Measurements from ENCODE around the gene TXLNA. TPM values are rescaled to one million over a fixed set of nuclear protein-coding genes. Genes with fewer than 3 reads are reported as not detected.

TXLNA gene
- total RNA-seq, 1 donor from 2014 or later = 54.1 TPM

DNA sequence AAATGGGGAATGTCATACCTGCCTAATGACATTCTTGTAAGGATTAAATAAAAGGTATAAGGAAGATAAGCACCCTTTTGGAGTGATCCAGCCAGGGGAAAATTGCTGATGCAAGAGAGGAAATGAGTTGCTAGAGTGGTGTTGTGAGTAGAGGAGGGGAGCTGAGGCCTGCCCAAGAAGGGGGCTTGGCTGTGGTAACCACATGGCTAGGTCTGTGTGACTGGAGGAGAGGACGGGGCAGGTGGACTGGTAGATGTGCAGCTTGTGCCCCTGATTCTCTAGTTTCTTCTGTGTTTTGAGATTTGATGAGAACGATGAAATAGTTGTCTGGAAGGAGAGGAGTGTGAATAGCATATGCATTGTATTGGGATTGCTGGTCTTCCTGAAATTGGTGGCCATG is 6.6 kb downstream of the TXLNA start:
- no peak for ATAC-seq (ENCODE audit: low read depth)

GRCh38 chr1:32186491-32186890 is 7.0 kb downstream of the TXLNA start:
- TF ChIP-seq, protein P1, sequence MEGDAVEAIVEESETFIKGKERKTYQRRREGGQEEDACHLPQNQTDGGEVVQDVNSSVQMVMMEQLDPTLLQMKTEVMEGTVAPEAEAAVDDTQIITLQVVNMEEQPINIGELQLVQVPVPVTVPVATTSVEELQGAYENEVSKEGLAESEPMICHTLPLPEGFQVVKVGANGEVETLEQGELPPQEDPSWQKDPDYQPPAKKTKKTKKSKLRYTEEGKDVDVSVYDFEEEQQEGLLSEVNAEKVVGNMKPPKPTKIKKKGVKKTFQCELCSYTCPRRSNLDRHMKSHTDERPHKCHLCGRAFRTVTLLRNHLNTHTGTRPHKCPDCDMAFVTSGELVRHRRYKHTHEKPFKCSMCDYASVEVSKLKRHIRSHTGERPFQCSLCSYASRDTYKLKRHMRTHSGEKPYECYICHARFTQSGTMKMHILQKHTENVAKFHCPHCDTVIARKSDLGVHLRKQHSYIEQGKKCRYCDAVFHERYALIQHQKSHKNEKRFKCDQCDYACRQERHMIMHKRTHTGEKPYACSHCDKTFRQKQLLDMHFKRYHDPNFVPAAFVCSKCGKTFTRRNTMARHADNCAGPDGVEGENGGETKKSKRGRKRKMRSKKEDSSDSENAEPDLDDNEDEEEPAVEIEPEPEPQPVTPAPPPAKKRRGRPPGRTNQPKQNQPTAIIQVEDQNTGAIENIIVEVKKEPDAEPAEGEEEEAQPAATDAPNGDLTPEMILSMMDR (IDR thresholded peaks at IDR 0.05) = no peak

More for the DNA sequence above, 6.6 kb downstream of the TXLNA start:
- ChIA-PET CTCF (no interaction called here), POLR2A (no interaction called here)
- H3K4me3 Mint-ChIP-seq = no peak overlapping the region
- peaks cover 75% of the 10 kb centered on the region for H3K36me3 Mint-ChIP-seq (ENCODE audit: low read depth)
- peaks cover 33% of the 10 kb centered on the region for H3K4me1 Mint-ChIP-seq
- intact Hi-C loops (cut with micrococcal nuclease) = no loop called here
- no peak overlapping the region for H3K27ac Mint-ChIP-seq
- H3K9me3 Mint-ChIP-seq = no peaks in the 10 kb centered on the region
- DNase-seq = no peak
- TF ChIP-seq, protein P1 (IDR thresholded peaks at IDR 0.05) = no peak
- H3K27me3 Mint-ChIP-seq = no peaks in the 10 kb centered on the region

DNA sequence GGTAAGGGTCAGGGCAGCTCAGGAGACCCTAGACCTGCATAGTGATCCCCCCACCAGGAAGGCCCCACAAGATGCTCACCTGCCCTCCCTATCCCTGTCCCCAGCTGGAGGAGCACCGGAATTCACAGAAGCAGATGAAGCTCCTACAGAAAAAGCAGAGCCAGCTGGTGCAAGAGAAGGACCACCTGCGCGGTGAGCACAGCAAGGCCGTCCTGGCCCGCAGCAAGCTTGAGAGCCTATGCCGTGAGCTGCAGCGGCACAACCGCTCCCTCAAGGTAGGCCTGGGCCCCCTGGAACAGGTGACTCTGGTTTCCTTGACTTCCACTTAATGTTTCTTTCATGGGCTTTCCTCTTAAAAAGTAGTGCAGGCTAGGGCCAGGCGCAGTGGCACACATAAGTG is 8.4 kb downstream of the TXLNA start:
- intact Hi-C loops (cut with micrococcal nuclease) = no loop called here
- Mint-ChIP-seq H3K27ac (no peak overlapping the region), H3K27me3 (no peaks in the 10 kb centered on the region), H3K9me3 (no peaks in the 10 kb centered on the region), H3K36me3 (ENCODE audit: low read depth) (peaks cover 79% of the 10 kb centered on the region), H3K4me1 (peaks cover 17% of the 10 kb centered on the region), H3K4me3 (no peak overlapping the region)
- ChIA-PET POLR2A (interaction anchor here (1.3 kb wide), 1 partner anchor 13 kb away, joined by 4 read pairs; the partner anchor contains the start of gene CCDC28B), CTCF (no interaction called here)
- no peak for DNase-seq
- ATAC-seq (ENCODE audit: low read depth) = no peak
- TF ChIP-seq, protein P1 (IDR thresholded peaks at IDR 0.05) = no peak

More at GRCh38 chr1:32186491-32186890, 7.0 kb downstream of the TXLNA start:
- ChIA-PET CTCF (no interaction called here), POLR2A (no interaction called here)
- peaks cover 75% of the 10 kb centered on the region for H3K36me3 Mint-ChIP-seq (ENCODE audit: low read depth)
- peaks cover 29% of the 10 kb centered on the region for H3K4me1 Mint-ChIP-seq
- no peak for DNase-seq
- no peak overlapping the region for H3K4me3 Mint-ChIP-seq
- intact Hi-C loops (cut with micrococcal nuclease) = no loop called here
- H3K27ac Mint-ChIP-seq = no peak overlapping the region
- H3K27me3 Mint-ChIP-seq = no peaks in the 10 kb centered on the region
- H3K9me3 Mint-ChIP-seq = no peaks in the 10 kb centered on the region
- no peak for ATAC-seq (ENCODE audit: low read depth)

GRCh38 chr1:32192220-32192948 is 12.9 kb downstream of the TXLNA start:
- ATAC-seq (ENCODE audit: low read depth) = no peak
- Mint-ChIP-seq H3K4me1 (peaks cover 3% of the 10 kb centered on the region), H3K9me3 (no peaks in the 10 kb centered on the region), H3K36me3 (ENCODE audit: low read depth) (peaks cover 94% of the 10 kb centered on the region), H3K4me3 (no peak overlapping the region), H3K27me3 (no peaks in the 10 kb centered on the region), H3K27ac (no peak overlapping the region)
- TF ChIP-seq, protein P1 (IDR thresholded peaks at IDR 0.05) = no peak
- DNase-seq = no peak
- intact Hi-C loops (cut with micrococcal nuclease) = no loop called here
- CTCF ChIA-PET = no interaction called here
- POLR2A ChIA-PET = interaction anchor here (0.5 to 0.6 kb wide), 2 partner anchors 43 to 63 kb away, joined by 4 to 11 read pairs; no protein-coding TSS in a partner anchor

- no peak overlapping the region for H3K27ac Mint-ChIP-seq
- H3K27me3 Mint-ChIP-seq = no peaks in the 10 kb centered on the region
- peaks cover 79% of the 10 kb centered on the region for H3K36me3 Mint-ChIP-seq (ENCODE audit: low read depth)
- CTCF ChIA-PET = no interaction called here
- no peak for DNase-seq
- peaks cover 12% of the 10 kb centered on the region for H3K4me1 Mint-ChIP-seq
- intact Hi-C loops (cut with micrococcal nuclease) = no loop called here
- H3K9me3 Mint-ChIP-seq = no peaks in the 10 kb centered on the region
- ATAC-seq (ENCODE audit: low read depth) = no peak
- POLR2A ChIA-PET = interaction anchor here (1.3 kb wide), 1 partner anchor 11 kb away, joined by 4 read pairs; the partner anchor contains the start of gene IQCC
- TF ChIP-seq, protein P1 (IDR thresholded peaks at IDR 0.05) = no peak
- H3K4me3 Mint-ChIP-seq = no peak overlapping the region
Measured at GRCh38 chr1:32194984-32195383, 15.5 kb downstream of the TXLNA start.
